ENCODE results near the gene TMC2. TPM values are rescaled to one million over a fixed set of nuclear protein-coding genes. Genes with fewer than 3 reads are reported as not detected.

The TMC2 gene
- polyA plus RNA-seq, 1 of the 3 experiments (the other 2 are of a cell fraction): not detected

GRCh38 chr20:2563116-2563515, 26.7 kb downstream of the TMC2 start:
- ChIA-PET CTCF (interaction anchor here (1.7 kb wide), 1 partner anchor 39 kb away, joined by 6 read pairs; no protein-coding TSS in a partner anchor), POLR2A (no interaction called here)
- Histone ChIP-seq H3F3A (replicated peaks; ENCODE audit: insufficient read depth) (no peaks in the 10 kb centered on the region), H3K27me3 (ENCODE audit: insufficient read depth) (no peaks in the 10 kb centered on the region; the same call in 1 of the 2 replicates), H3K4me2 (no peak overlapping the region), H3K9ac (no peak overlapping the region), H3K27ac (ENCODE audit: low read depth in 2 of 2, low read length in 1 of 2) (no peak overlapping the region), H2AFZ (ENCODE audit: low read depth) (no peak overlapping the region), H3K9me2 (no peaks in the 10 kb centered on the region), H3K36me3 (replicated peaks in 1 of 2; ENCODE audit: control insufficient read depth in 1 of 2, insufficient read depth in 2 of 2, low read length in 1 of 2) (no peaks in the 10 kb centered on the region), H3K9me3 (no peaks in the 10 kb centered on the region), H4K20me1 (ENCODE audit: insufficient read depth) (no peaks in the 10 kb centered on the region), H3K4me1 (ENCODE audit: control insufficient read depth in 1 of 2, insufficient read depth in 2 of 2, low read depth in 1 of 2, low read length in 1 of 2) (peaks cover 0 to 4% of the 10 kb centered on the region in 2 experiments; a peak in 1 of 4 replicates), H3K79me2 (ENCODE audit: insufficient read depth) (no peaks in the 10 kb centered on the region), H3K4me3 (ENCODE audit: low read depth in 2 of 2, low read length in 1 of 2) (no peak overlapping the region)
- no peak for DNase-seq
- TF ChIP-seq NRF1 (IDR thresholded peaks at IDR 0.05; ENCODE audit: low read depth, low read length) (no peak), FOSL2 (IDR thresholded peaks at IDR 0.05; ENCODE audit: borderline replicate concordance, low read depth) (no peak), RFX5 (IDR thresholded peaks at IDR 0.05; ENCODE audit: low read length) (no peak), IRF3 (IDR thresholded peaks at IDR 0.05; ENCODE audit: low read depth, low read length) (no peak), TCF12 (IDR thresholded peaks at IDR 0.05) (no peak), FOXM1 (IDR thresholded peaks at IDR 0.05; ENCODE audit: low read depth) (no peak), EP300 (IDR thresholded peaks at IDR 0.05; ENCODE audit: borderline replicate concordance in 1 of 2, low read depth in 1 of 2, low read length in 1 of 2) (no peak), POLR2AphosphoS5 (IDR thresholded peaks at IDR 0.05; ENCODE audit: low read depth, low read length) (no peak), FOXJ3 (CRISPR knock-in tag; IDR thresholded peaks at IDR 0.05) (no peak), USF1 (IDR thresholded peaks at IDR 0.05; ENCODE audit: borderline replicate concordance, low read depth) (no peak), CTCF (IDR thresholded peaks at IDR 0.05) (no peak), ZBTB33 (IDR thresholded peaks at IDR 0.05; ENCODE audit: borderline replicate concordance, low read depth) (no peak), RCOR1 (IDR thresholded peaks at IDR 0.05; ENCODE audit: low read length) (no peak), GABPA (IDR thresholded peaks at IDR 0.05; ENCODE audit: low read depth) (no peak), TEAD4 (IDR thresholded peaks at IDR 0.05; ENCODE audit: borderline replicate concordance, insufficient read depth) (no peak), CHD2 (IDR thresholded peaks at IDR 0.05; ENCODE audit: low read length, partially characterized antibody) (no peak), MAX (IDR thresholded peaks at IDR 0.05; ENCODE audit: low read depth) (no peak), GATA2 (CRISPR knock-in tag; IDR thresholded peaks at IDR 0.05) (no peak), RAD21 (IDR thresholded peaks at IDR 0.05; ENCODE audit: low read length) (no peak)
- WGBS (ENCODE audit: low lambda C conversion rate): 48% methylated on average over 8 of the region's 8 CpGs
